Mucosa of stomach (tissue), 1 donor: ENCODE results near the gene ANKS3.
A peak's percentile ranks its signal among the peaks of the same experiment; 100 is the strongest.

Experiments
- H3K27me3 ChIP-seq: one replicate; pipeline ENCODE4 v1.7.0; 2013; ENCODE audit warnings: mild to moderate bottlenecking, low read length; ENCODE audit not compliant: control insufficient read depth, insufficient read depth
- H3K36me3 ChIP-seq: one replicate; pipeline ENCODE4 v1.7.0; 2013; ENCODE audit warnings: low read length; ENCODE audit not compliant: control insufficient read depth, insufficient read depth
- H3K4me1 ChIP-seq: one replicate; pipeline ENCODE4 v1.7.0; 2013; ENCODE audit warnings: mild to moderate bottlenecking, low read length; ENCODE audit not compliant: control insufficient read depth, insufficient read depth
- H3K4me3 ChIP-seq: one replicate; pipeline ENCODE4 v1.7.0; 2013; ENCODE audit warnings: low read length
- H3K9ac ChIP-seq: one replicate; pipeline ENCODE4 v1.7.0; 2013; ENCODE audit warnings: mild to moderate bottlenecking, low read length, moderate library complexity
- H3K9me3 ChIP-seq: one replicate; pipeline ENCODE4 v1.7.0; 2013; ENCODE audit warnings: mild to moderate bottlenecking, low read length, moderate library complexity; ENCODE audit not compliant: control insufficient read depth
- donor health status: Pancreatic carcinoma.

ANKS3 gene

DNA sequence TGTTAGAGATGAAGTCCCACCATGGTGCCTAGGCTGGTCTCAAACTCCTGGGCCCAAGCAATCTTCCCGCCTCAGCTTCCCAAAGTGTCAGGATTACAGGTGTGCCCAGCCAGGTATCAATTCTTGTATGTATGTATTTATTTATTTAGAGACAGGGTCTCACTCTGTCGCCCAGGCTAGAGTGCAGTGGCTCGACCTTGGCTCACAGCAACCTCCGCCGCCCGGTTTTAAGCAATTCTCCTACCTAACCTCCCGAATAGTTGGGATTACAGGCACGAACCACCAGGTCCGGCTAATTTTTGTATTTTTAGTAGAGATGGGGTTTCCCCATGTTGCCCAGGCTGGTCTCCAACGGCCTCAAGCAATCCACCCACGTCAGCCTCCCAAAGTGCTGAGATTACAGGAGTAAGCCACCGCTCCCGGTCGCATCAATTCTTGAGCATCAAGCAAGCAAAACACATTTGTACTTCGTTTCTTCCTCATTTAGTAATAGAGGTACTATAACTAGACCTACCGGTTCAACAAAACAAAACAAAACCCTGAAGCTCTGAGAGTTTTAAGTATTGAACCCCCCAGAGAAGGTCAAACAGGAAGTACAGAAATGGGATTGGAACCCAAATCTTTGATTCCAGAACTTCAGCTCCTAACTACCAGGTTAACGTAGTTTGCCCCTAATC lies 33.9 kb upstream of the ANKS3 start:
- Histone ChIP-seq H3K4me3 (peak overlapping the region; percentile 69), H3K27me3 (no peaks in the 10 kb centered on the region), H3K4me1 (peaks cover 21% of the 10 kb centered on the region), H3K9me3 (no peaks in the 10 kb centered on the region), H3K36me3 (no peaks in the 10 kb centered on the region), H3K9ac (peak overlapping the region; percentile 72)

DNA sequence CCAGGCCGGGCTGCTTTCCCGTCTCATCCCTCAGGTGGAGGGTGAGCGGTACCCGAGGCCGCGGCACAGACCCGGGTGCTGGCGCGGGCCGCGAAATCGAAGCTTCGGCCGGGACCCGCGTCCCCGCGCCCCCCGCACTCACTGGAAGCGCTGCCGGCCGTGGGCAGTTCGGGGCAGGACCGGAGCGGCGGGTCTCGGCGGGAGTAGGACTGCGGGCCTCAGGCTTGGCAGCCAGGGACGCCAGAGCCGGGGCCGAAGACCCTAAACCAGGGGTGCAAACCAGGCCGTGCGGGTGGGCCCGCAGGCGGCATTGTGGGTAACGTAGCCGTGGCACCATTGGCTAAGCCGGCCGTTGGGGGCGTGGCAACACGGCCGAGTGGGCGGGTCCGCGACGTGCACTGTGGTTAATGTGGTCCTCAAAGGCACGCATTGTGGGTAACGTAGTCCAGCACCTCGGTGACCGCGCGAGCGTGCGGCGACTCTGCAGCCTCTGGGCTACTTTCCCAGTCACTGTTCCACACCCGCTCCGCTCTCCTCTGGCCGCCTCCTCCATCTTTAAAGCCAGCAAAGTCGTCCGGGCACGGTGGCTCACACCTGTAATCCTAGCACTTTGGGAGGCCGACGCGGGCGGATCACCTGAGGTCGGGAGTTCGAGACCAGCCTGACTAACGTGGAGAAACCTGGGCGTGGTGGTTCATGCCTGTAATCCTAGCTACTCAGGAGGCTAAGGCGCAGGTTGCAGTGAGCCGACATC lies 33.0 kb upstream of the ANKS3 start, which contains the start of gene ZNF500:
Gene ZNF500 (minus strand): TSS at position 288 of the 754 bp plus-strand sequence. CDS start 1,184 bp downstream, outside the sequence.
- Histone ChIP-seq H3K4me3 (peak within 1 kb of the TSS; percentile 74), H3K9ac (peak within 1 kb of the TSS; percentile 90), H3K27me3 (no peaks in the 10 kb centered on the region), H3K36me3 (peaks cover 1% of the 10 kb centered on the region), H3K9me3 (no peaks in the 10 kb centered on the region), H3K4me1 (peaks cover 21% of the 10 kb centered on the region)

DNA sequence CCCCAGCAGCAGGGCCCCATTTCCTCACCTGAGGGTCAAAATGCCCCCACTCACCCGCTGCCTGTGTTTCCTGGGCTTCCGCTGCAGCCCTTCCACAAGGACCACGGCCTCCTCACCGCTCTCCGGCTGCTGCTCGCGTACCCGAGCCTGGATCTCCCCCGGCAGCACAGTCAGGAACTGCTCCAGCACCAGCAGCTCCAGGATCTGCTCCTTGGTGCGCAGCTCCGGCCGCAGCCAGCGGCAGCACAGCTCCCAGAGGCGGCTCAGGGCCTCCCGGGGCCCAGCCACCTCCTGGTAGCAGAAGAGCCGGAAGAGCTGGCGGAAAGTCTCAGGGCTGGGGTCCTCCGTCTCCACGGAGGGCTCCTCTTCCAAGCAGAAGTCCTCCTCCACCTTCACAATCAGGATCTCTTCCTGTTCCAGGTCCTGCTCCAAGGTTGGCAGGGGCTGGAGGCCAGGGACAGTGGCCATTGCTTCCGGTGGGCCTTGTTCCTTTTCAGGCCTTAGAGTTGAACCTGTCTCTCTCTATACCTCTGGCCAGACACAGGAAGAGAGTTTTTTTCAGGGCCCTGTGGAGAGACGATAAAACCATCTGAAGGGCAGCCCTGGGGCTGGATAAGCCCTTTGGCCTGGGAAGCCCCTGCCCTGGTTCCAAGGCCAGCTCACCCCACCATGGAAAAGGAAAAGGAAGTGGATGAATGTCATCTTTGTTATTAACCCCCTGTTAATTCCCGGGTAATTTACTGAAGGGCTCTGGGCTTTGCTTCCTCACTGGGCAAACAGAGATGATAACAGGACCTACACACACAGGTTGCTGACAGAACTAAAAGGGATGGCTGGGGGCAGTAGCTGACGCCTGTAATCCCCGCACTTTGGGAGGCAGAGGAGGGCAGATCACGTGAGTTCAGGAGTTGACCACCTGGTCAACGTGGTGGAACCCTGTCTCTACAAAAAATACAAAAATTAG lies 31.7 kb upstream of the ANKS3 start:
- H3K4me3 ChIP-seq: peak overlapping the region; percentile 74
- H3K9ac ChIP-seq: peak overlapping the region; percentile 90
- peaks cover 21% of the 10 kb centered on the region for H3K4me1 ChIP-seq
- no peaks in the 10 kb centered on the region for H3K9me3 ChIP-seq
- no peaks in the 10 kb centered on the region for H3K27me3 ChIP-seq
- peaks cover 5% of the 10 kb centered on the region for H3K36me3 ChIP-seq

DNA sequence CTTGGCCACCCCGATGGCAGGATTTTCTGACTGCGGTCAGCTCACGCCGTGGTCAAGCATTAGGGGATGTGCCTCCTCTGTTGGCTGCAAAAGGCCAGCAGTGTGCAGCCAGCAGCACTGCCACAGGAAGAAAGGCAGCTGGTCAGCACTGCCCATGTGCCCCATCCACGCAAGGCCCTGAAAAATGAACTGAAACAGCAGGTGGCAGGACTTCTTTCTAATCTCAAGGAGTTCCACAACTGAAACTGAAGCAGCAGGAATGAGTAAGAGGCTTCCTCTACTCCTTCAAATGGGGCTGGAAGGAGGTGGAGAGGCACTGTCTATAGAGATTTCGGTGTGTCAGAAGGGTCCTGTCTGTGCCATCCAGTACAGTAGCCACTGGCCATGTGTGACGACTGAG lies 29.7 kb upstream of the ANKS3 start:
- Histone ChIP-seq H3K9ac (no peak overlapping the region), H3K4me3 (no peak overlapping the region), H3K4me1 (peaks cover 15% of the 10 kb centered on the region), H3K27me3 (no peaks in the 10 kb centered on the region), H3K9me3 (no peaks in the 10 kb centered on the region), H3K36me3 (peaks cover 5% of the 10 kb centered on the region)

DNA sequence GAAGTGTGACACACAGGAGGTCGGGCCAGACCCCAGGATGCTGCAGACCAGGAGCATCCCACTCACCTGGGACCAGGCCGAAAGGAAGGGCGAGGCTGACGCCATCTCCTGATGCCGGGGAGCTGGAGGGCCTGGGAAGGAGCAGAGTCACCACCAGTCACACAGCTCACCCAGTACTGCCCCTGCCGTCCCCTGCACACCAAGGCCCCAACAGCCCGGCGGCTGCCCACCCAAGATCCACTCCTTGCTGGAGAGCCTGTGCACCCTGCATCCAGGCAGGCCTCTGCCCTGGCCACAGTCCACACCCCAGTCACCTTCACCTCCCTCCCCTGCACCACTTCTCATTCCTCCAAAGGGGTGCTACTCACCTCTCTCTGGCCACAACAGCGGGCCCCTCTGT lies 28.1 kb upstream of the ANKS3 start:
- Histone ChIP-seq H3K9ac (no peak overlapping the region), H3K4me1 (peaks cover 6% of the 10 kb centered on the region), H3K4me3 (no peak overlapping the region), H3K36me3 (peaks cover 5% of the 10 kb centered on the region), H3K27me3 (no peaks in the 10 kb centered on the region), H3K9me3 (no peaks in the 10 kb centered on the region)

DNA sequence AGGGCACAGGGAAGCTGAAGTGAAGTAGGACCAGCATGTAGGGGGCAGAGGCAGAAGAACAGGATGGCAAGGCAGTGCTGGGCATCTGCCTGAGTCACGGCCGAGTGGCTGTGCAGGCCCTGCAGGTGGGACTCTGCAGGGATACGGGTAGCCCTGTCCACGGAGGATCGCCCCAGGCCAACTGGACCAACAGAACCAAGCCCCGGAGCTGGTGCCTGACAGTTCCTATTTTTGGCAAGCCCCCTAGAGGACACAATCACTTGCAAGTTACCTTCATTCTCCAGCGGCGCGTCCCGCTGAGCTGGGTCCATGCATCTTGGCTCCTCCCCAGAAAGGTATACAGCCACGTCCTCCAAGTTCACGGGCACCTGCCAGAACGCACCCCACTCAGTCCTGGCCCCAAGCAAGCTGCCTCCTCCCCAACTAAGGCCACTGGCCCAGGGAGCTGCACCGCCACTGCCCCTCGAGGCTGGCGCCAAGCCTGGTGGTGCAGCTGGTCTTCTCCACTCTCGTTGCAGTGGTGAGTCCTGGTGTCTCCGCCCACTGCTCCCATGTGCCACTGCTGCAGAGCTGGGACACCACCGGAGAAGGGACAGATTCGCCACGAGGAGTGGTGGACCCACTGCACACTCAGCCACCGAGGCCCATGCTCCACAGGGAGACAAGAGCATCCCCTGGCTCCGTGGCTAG lies 26.3 kb upstream of the ANKS3 start:
- H3K27me3 ChIP-seq: no peaks in the 10 kb centered on the region
- H3K9me3 ChIP-seq: no peaks in the 10 kb centered on the region
- H3K4me3 ChIP-seq: no peak overlapping the region
- H3K4me1 ChIP-seq: no peaks in the 10 kb centered on the region
- H3K36me3 ChIP-seq: peaks cover 5% of the 10 kb centered on the region
- no peak overlapping the region for H3K9ac ChIP-seq

DNA sequence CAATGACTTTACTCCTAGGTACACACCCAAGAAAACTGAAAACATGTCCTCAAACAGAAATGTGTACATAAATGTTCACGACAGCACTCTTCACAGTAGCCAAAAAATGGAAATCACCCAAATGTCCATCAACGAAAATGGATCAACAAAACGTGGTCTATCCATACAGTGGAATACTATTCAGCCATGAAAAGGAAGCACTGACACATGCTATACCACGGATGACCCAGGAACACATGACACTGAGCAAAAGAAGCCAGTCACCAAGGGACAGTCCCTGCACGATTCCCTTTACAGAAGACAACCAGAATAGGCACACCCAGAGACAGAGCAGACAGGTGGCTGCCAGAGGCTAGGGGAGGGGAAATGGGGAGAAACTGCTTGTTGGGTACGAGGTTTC lies 21.6 kb upstream of the ANKS3 start:
- H3K9me3 ChIP-seq: no peaks in the 10 kb centered on the region
- no peaks in the 10 kb centered on the region for H3K27me3 ChIP-seq
- H3K4me3 ChIP-seq: no peak overlapping the region
- H3K36me3 ChIP-seq: no peaks in the 10 kb centered on the region
- no peak overlapping the region for H3K9ac ChIP-seq
- no peaks in the 10 kb centered on the region for H3K4me1 ChIP-seq

DNA sequence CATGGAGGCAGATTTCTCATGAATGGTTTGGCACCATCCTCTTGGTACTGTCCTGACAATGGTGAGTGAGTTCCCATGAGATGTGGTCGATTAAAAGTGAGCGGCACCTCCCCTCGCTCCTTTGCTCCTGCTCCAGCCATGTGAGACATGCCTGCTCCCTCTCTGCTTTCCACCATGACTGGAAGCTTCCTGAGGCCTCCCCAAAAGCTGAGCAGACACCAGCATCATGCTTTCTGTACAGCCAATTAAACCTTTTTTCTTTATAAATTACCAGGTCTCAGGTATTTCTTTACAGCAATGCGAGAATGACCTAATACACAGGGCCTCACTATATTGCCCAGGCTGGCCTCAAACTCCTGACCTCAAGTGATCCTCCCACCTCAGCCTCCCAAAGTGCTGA lies 20.8 kb upstream of the ANKS3 start:
- no peaks in the 10 kb centered on the region for H3K9me3 ChIP-seq
- H3K4me3 ChIP-seq: no peak overlapping the region
- H3K36me3 ChIP-seq: no peaks in the 10 kb centered on the region
- H3K4me1 ChIP-seq: no peaks in the 10 kb centered on the region
- H3K27me3 ChIP-seq: no peaks in the 10 kb centered on the region
- H3K9ac ChIP-seq: no peak overlapping the region

DNA sequence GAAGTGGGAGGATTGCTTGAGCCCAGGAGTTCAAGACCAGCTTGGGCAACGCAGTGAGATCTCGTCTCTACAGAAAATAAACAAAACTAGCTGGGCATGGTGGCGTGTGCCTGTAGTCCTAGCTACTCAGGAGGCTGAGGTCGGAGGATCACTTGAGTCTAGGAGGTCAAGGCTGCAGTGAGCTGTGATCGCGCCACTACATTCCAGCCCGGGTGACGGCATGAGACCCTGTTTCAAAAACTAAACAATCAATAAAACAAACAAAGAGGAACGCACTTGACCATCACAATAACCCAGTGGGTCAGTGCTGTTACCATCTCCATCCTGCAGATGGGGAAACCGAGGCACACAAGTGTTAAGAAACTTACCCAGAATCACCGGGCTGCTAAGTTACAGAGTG lies 19.2 kb upstream of the ANKS3 start:
- no peaks in the 10 kb centered on the region for H3K27me3 ChIP-seq
- H3K9me3 ChIP-seq: no peaks in the 10 kb centered on the region
- H3K4me3 ChIP-seq: no peak overlapping the region
- H3K9ac ChIP-seq: no peak overlapping the region
- H3K4me1 ChIP-seq: no peaks in the 10 kb centered on the region
- no peaks in the 10 kb centered on the region for H3K36me3 ChIP-seq

DNA sequence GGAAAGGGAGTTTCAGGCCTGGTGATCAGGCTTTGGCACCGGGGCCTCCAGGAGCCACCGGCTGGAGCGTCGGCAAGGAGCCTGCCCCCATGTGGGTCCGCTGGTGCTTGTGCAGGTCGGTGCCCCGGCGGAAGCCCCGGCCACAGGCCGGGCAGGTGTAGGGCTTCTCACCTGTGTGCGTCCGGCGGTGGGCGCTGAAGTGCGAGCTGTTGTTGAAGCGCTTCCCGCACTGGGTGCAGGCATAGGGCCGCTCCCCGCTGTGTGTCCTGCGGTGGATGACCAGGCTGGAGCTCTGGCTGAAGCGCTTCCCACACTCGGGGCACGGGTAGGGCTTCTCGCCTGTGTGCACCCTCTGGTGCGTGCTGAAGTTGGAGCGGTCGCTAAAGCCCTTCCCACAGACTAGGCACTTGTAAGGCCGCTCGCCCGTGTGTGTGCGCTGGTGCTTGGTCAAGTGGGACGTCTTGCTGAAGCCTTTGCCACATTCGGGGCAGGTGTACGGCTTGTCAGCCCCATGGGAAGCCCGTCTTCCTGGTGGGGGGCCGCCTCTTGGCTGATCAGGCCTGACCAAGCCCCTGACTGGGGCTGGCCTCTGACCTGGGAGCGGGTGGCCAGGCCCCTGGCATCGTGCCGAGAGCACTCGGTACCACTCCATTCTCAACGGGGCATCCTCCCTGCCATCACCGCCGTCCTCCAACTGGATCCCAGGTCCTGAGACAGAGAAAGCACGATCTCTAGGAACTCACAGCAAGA lies 18.5 kb upstream of the ANKS3 start:
- Histone ChIP-seq H3K4me1 (no peaks in the 10 kb centered on the region), H3K9me3 (no peaks in the 10 kb centered on the region), H3K9ac (no peak overlapping the region), H3K36me3 (no peaks in the 10 kb centered on the region), H3K4me3 (no peak overlapping the region), H3K27me3 (no peaks in the 10 kb centered on the region)

DNA sequence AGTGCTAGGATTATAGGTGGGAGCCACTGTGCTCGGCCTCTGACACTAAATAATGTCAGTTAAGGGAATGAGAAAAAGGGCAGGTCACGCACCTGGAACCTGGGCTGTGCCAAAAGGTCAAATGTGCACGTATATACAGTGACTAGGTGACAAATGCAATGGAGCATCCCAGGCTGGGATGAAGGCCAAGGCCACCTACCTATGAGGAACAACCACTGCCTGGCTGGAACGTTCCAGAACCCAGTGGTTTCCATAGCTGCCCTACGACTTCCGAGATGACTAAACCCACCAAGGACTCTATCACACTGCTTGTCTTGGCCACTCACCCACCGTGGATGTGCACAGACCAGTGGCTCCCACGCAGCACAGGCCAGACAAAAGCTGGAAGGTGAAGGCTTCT lies 16.8 kb upstream of the ANKS3 start:
- no peaks in the 10 kb centered on the region for H3K9me3 ChIP-seq
- no peaks in the 10 kb centered on the region for H3K36me3 ChIP-seq
- H3K4me1 ChIP-seq: no peaks in the 10 kb centered on the region
- H3K4me3 ChIP-seq: no peak overlapping the region
- H3K9ac ChIP-seq: no peak overlapping the region
- H3K27me3 ChIP-seq: no peaks in the 10 kb centered on the region
